NCI-H1436 treated with DMSO at 0.1 percent for 48 hours (cell line): ENCODE measurements around the gene VMP1.

Source experiments
- DNase-seq: peaks from one replicate; lab custom pipeline; 2025; lab: John Stamatoyannopoulos, UW

VMP1 gene

DNA sequence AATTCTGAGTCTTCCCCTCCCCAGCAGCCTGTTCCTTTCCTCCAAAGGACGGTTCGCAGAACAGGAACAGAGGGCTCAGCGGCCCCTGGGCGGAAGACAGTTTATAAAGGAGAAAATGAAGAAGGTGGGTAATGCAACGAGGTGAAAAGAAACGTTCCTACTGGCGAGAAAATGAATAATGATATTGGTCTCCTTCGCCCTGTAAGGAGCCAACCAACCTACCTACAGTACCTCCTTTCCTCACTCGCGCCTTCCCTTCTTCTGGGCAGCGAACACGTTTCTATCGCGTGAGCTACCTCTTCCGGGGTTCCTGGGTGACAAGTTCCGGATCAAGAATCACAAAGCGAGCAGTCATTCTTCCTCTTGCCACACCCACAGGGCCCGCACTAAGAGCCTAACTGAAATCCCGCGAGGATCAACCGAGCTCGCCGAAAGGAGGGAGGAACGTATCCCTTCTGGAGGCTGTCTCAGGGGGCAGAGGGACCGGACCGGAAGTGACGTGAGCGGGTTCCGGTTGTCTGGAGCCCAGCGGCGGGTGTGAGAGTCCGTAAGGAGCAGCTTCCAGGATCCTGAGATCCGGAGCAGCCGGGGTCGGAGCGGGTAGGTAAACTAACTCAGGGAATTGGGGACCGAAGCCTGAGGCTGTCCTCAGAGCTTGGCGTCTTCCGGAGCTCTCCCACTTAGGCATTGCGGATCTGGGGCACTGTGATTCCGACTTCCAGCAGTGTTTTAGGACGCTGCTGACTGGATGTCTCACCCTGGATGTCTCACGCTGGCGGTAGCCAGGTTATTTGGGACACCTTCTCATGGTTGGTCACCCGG lies at the start of gene VMP1, which contains the start of gene PTRH2:
Gene VMP1, plus strand, starts transcription at position 506 of the 822 bp plus-strand sequence. CDS start 23,793 bp downstream, outside the sequence.
Gene PTRH2, minus strand, starts transcription at position 282 of the 822 bp plus-strand sequence. CDS start 9,452 bp downstream, outside the sequence.
- peak; percentile 99 for DNase-seq

GRCh38 chr17:59666235-59666634 lies 41.2 kb upstream of the VMP1 start:
- DNase-seq, result peak; percentile 62

- DNase-seq, result no peak
Observed at GRCh38 chr17:59668816-59669215, 38.6 kb upstream of the VMP1 start.

GRCh38 chr17:59669411-59669810 lies 38.0 kb upstream of the VMP1 start:
- no peak for DNase-seq

DNA sequence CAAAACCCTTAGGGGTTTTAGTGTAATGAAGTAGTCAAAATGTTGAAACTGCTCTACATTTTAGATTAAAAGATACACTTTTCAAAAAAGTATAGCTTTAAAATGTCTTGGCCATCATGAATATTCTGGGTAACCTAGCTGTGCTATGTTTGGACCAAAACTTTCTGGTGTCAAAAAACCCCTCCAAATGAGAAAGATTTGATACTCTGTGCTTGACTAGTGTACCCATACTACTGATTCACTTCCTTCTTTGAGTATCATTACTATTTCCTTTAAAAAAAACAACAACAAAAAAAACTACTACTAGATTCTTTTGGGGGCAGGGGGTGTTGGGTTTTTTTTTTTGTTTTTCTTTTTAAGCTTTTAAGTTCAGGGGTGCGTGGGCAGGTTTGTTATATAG lies 37.5 kb upstream of the VMP1 start:
- DNase-seq, result no peak

GRCh38 chr17:59671386-59671785 lies 36.1 kb upstream of the VMP1 start:
- DNase-seq, result no peak

- no peak for DNase-seq
Observed at GRCh38 chr17:59675231-59675630, 32.2 kb upstream of the VMP1 start.

DNA sequence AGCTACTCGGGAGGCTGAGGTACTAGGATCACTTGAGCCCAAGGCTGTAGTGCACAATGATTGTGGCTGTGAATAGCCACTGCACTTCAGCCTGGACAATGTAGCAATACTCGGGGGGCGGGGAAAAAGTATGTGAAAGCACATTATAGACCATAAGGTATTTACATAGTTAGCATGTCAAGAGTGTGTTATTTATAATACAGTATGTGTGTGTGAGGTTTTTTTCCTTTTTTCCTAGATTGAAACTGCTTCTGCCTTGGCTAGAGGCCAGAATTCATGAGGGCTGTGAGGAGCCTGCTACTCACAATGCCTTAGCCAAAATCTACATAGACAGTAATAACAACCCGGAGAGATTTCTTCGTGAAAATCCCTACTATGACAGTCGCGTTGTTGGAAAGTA lies 30.7 kb upstream of the VMP1 start:
- DNase-seq, result no peak

DNA sequence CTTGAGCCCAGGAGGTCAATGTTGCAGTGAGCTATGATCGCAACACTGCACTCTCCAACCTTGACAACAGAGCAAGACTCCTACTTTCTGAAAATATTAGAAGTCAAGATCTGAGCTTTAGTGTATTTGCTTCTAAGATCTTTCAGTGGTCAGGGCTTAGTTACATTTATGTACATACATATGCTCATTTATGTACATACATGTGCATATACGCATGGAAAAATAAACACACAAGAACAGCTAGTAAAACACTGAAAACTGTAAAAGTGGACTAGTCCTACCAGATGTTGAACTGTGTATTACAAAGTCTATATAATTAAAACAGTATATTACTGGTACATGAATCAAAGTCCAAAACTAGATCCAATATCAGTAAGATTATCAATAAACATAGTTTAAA lies 28.5 kb upstream of the VMP1 start:
- no peak for DNase-seq

GRCh38 chr17:59680314-59680713 lies 27.1 kb upstream of the VMP1 start:
- DNase-seq, result no peak

GRCh38 chr17:59683283-59683682 lies 24.2 kb upstream of the VMP1 start:
- no peak for DNase-seq

DNA sequence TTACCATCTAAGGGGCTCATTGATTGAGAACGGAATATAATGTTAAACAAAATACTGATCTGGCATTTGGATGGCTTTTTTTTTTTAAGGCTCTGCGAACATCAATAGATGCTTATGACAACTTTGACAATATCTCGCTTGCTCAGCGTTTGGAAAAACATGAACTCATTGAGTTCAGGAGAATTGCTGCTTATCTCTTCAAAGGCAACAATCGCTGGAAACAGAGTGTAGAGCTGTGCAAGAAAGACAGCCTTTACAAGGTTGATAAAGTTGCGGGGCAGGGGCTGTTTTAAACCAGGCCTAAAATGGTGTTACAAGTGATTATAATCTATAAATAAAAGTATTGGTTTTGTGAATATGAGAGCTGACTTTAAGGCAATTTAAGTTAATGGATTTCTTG lies 22.5 kb upstream of the VMP1 start:
- no peak for DNase-seq

GRCh38 chr17:59688008-59688407 lies 19.4 kb upstream of the VMP1 start:
- no peak for DNase-seq

DNA sequence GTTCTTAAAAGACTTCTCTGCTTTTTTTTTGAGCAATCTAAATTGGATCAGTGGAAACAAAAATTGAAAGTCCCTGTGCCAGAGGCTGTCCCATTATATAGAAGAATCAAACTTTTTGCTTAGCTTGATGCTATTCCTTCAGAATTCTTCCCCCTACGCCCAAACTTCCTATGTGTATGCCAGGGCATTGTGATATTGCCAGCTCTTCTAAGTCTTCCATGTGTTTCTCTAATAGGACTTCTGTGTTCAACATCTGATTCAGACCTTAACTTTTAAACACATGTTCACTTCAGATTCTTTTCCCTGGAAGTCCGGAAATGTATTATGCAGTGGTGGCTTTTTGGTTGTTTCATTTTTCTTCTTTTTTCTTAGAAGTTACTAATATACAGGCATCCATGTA lies 19.0 kb upstream of the VMP1 start:
- DNase-seq, result no peak

GRCh38 chr17:59693582-59693981 lies 13.9 kb upstream of the VMP1 start:
- DNase-seq, result no peak

- no peak for DNase-seq
Observed at GRCh38 chr17:59694344-59694743, 13.1 kb upstream of the VMP1 start.

GRCh38 chr17:59695945-59696681 lies 11.3 kb upstream of the VMP1 start:
- DNase-seq, result no peak

DNA sequence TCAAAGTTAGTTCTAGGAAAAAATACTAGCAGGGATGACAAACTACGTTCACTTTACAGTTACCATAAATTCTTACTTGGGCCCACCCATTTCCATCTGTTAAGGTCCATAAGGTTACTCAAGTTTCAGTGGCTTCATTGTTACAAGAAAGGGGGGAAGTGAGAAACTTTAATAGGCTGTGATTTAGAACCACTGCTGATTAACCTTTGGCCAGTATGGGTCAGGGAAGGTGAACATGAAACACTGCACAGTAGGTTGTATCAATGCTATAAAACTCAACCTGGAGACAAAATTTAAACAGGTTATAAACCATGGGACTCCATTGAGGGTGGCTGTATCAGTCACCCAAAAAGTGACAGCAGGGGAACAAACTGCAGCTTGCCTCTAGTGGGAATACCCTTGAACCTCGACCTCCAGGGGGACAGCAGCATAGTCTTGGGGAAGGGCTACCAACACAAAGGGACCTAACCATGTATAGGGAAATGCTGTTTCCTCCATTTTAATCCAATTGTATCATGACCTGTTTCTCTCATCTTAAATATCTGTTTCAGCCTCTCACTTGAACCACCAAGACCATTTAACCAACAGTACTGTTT lies 10.7 kb upstream of the VMP1 start:
- DNase-seq, result no peak

GRCh38 chr17:59698143-59698542 lies 9.3 kb upstream of the VMP1 start:
- DNase-seq, result no peak

DNA sequence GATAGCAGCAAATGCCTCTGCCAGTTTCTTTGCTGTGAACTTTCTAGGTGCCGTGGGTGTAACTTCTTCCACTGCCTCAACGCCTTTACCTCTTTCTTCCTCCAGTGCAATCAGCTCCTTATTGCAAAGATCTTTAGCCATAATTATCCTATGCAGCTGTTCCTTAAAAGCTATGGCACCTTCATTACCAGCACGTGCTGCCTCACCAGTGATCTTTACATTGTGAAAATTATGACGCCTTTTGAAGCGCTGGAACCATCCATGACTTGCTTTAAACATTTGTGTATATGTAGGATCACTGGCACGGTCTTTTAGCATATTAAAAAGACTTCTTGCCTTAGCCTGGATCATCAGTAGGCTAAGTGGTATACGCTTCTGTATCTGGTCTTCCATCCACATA lies 8.2 kb upstream of the VMP1 start:
- DNase-seq, result no peak

GRCh38 chr17:59699786-59700185 lies 7.7 kb upstream of the VMP1 start:
- DNase-seq, result no peak

- DNase-seq, result no peak
Observed at GRCh38 chr17:59702304-59702703, 5.2 kb upstream of the VMP1 start.

- DNase-seq, result no peak
Observed at GRCh38 chr17:59707971-59708430, 547 bp downstream of the VMP1 start.
